AG04449 (cell line): Measurements from ENCODE around the gene IL11RA.

Source experiments
- CTCF ChIA-PET: fragments of 350-600 bp; formaldehyde crosslinking; extraction: SDS; loops from one replicate; lab custom pipeline; 2021; ENCODE audit warnings: antibody characterized with exemption; lab: Yijun Ruan, JAX
- POLR2A ChIA-PET: fragments of 400-600, 350-600 bp; formaldehyde crosslinking; extraction: SDS; loops from one replicate; lab custom pipeline; 2020; ENCODE audit warnings: antibody characterized with exemption, inconsistent platforms; lab: Yijun Ruan, JAX
- DNase-seq: peaks from one replicate; pipeline ENCODE4 v3.0.0-alpha.2; 2010; ENCODE audit warnings: low read depth, low spot score
- H3K4me3 ChIP-seq: 2 replicates; pipeline ENCODE4 v1.5.1; 2011; ENCODE audit warnings: low read depth, mild to moderate bottlenecking, control low read depth, low read length
- CTCF ChIP-seq: IDR thresholded peaks from one replicate; pipeline ENCODE4 v1.5.1; 2011; ENCODE audit warnings: mild to moderate bottlenecking, moderate library complexity, low read length, control low read depth, inconsistent platforms; ENCODE audit not compliant: insufficient read depth; ENCODE audit errors: missing control alignments

The IL11RA gene

DNA sequence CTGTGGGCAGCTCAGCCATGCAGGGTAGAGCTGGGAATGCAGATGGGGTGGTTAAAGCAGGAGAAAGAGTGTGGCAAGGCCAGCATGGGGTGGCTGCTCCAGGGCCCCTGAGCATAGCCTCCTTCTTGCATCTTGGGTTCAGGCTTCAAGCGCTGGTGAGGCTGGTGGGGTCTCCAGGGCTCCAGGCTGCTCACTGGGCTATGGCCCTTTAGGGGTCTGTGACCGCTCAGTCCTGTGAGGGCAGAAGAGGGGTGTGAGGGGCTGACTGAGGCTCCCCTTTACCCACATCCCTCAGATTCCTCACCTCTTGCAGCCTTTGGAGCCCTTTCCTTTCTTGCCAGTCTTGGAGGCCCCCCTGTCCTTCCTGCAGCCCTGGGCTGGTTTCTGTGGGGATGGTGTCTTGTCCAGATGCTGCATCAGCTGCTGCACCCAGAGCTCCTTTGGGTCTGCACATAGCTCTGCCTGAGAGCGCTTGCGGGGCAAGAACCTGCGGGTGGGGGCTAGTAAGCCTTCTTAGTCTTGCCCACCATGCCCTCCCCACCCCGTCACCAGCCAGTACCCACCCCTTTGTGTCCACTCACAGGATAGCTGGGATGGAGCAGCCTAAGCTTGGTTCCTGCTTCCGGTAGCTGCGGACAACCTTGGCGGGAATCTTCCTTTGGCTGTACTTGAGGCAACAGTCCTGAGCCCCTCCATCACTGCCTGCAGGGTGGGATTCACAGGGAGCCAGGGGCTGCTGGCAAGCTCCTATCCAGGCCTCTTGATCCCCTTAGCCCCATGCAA, 57.4 kb downstream of the IL11RA start:
- POLR2A ChIA-PET, result interaction anchor here (0.7 kb wide), 1 partner anchor 661 kb away, joined by 3 read pairs; no protein-coding TSS in a partner anchor

GRCh38 chr9:34710023-34710422, 58.0 kb downstream of the IL11RA start, which contains the start of gene CCL21:
CCL21 (minus strand) TSS chr9:34710136; CDS start chr9:34710066, 70 bp downstream.
- TF ChIP-seq CTCF, result no peak
- ChIA-PET CTCF (interaction anchor here (1.0 to 12.2 kb wide), 2 partner anchors 9 to 47 kb away, joined by 4 to 109 read pairs; no protein-coding TSS in a partner anchor), POLR2A (interaction anchor here (0.7 kb wide), 1 partner anchor 662 kb away, joined by 3 read pairs; no protein-coding TSS in a partner anchor)
- DNase-seq, result no peak
- no peak within 1 kb of the TSS for H3K4me3 ChIP-seq

More for the DNA sequence above, 57.4 kb downstream of the IL11RA start:
- TF ChIP-seq CTCF, result no peak
- CTCF ChIA-PET, result interaction anchor here (1.0 to 12.2 kb wide), 2 partner anchors 8 to 46 kb away, joined by 4 to 109 read pairs; no protein-coding TSS in a partner anchor
- DNase-seq, result no peak
- H3K4me3 ChIP-seq, result no peak overlapping the region
